Measurements from ENCODE around the gene HTR3B. TPM values are rescaled to one million over a fixed set of nuclear protein-coding genes. Genes with fewer than 3 reads are reported as not detected.

The HTR3B gene
- total and polyA plus RNA-seq, 2 experiments from 2014 or later: 0.42 to 0.77 TPM

DNA sequence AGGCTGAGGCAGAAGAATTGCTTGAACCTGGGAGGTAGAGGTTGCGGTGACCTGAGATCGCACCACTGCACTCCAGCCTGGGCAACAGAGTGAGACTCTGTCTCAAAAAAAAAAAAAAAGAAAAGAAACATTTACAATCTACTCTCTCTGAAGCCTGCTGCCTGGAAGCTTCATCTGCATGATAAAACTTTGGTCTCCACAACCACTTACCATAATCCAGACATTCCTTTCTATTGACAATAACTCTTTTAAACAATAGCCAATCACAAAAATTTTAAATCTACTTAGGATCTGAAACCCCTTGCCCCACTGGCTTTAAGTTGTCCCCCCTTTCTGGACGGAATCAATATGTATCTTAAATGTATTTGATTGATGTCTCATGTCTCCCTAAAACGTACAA, 45.3 kb downstream of the HTR3B start:
- peaks cover 2% of the 10 kb centered on the region for H3K27me3 ChIP-seq
- no peak overlapping the region for H2AFZ ChIP-seq
- WGBS (ENCODE audit: low lambda C conversion rate, missing lambda C conversion rate): 84% methylated on average over 4 of the region's 4 CpGs
- H3K4me3 ChIP-seq: no peak overlapping the region
- H3K4me1 ChIP-seq (ENCODE audit: insufficient read depth): no peaks in the 10 kb centered on the region
- no peaks in the 10 kb centered on the region for H4K20me1 ChIP-seq (ENCODE audit: insufficient read depth, poor library complexity, severe bottlenecking)
- TF ChIP-seq, protein P1, sequence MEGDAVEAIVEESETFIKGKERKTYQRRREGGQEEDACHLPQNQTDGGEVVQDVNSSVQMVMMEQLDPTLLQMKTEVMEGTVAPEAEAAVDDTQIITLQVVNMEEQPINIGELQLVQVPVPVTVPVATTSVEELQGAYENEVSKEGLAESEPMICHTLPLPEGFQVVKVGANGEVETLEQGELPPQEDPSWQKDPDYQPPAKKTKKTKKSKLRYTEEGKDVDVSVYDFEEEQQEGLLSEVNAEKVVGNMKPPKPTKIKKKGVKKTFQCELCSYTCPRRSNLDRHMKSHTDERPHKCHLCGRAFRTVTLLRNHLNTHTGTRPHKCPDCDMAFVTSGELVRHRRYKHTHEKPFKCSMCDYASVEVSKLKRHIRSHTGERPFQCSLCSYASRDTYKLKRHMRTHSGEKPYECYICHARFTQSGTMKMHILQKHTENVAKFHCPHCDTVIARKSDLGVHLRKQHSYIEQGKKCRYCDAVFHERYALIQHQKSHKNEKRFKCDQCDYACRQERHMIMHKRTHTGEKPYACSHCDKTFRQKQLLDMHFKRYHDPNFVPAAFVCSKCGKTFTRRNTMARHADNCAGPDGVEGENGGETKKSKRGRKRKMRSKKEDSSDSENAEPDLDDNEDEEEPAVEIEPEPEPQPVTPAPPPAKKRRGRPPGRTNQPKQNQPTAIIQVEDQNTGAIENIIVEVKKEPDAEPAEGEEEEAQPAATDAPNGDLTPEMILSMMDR (IDR thresholded peaks at IDR 0.05; ENCODE audit: poor library complexity): no peak
- TF ChIP-seq EZH2phosphoT487 (IDR thresholded peaks at IDR 0.05; ENCODE audit: low read depth, severe bottlenecking, unreplicated experiment) (no peak), EZH2 (IDR thresholded peaks at IDR 0.05; ENCODE audit: borderline replicate concordance) (no peak)
- no peaks in the 10 kb centered on the region for H3K9me3 ChIP-seq (ENCODE audit: low read depth)
- no peaks in the 10 kb centered on the region for H3K79me2 ChIP-seq
- no peaks in the 10 kb centered on the region for H3K36me3 ChIP-seq (replicated peaks; ENCODE audit: insufficient read depth, low read depth)
- H3K4me2 ChIP-seq: no peak overlapping the region
- no peak overlapping the region for H3K27ac ChIP-seq
- DNase-seq (ENCODE audit: low spot score): no peak
- no peaks in the 10 kb centered on the region for H3K9me2 ChIP-seq (replicated peaks; ENCODE audit: insufficient read depth)

- Histone ChIP-seq H2AFZ (no peak overlapping the region), H3K4me1 (ENCODE audit: insufficient read depth) (no peaks in the 10 kb centered on the region), H3K4me3 (no peak overlapping the region), H3K27ac (no peak overlapping the region), H3K9me2 (replicated peaks; ENCODE audit: insufficient read depth) (no peaks in the 10 kb centered on the region), H3K36me3 (replicated peaks; ENCODE audit: insufficient read depth, low read depth) (no peaks in the 10 kb centered on the region), H4K20me1 (ENCODE audit: insufficient read depth, poor library complexity, severe bottlenecking) (no peaks in the 10 kb centered on the region), H3K79me2 (no peaks in the 10 kb centered on the region), H3K27me3 (peaks cover 2% of the 10 kb centered on the region), H3K4me2 (no peak overlapping the region), H3K9me3 (ENCODE audit: low read depth) (no peaks in the 10 kb centered on the region)
- no peak for DNase-seq (ENCODE audit: low spot score)
- WGBS (ENCODE audit: low lambda C conversion rate, missing lambda C conversion rate): 47% methylated on average over 5 of the region's 5 CpGs
- TF ChIP-seq EZH2 (IDR thresholded peaks at IDR 0.05; ENCODE audit: borderline replicate concordance) (no peak), EZH2phosphoT487 (IDR thresholded peaks at IDR 0.05; ENCODE audit: low read depth, severe bottlenecking, unreplicated experiment) (no peak)
- TF ChIP-seq, protein P1 (IDR thresholded peaks at IDR 0.05; ENCODE audit: poor library complexity): no peak
Observed at GRCh38 chr11:113951537-113951936, 46.9 kb downstream of the HTR3B start.

DNA sequence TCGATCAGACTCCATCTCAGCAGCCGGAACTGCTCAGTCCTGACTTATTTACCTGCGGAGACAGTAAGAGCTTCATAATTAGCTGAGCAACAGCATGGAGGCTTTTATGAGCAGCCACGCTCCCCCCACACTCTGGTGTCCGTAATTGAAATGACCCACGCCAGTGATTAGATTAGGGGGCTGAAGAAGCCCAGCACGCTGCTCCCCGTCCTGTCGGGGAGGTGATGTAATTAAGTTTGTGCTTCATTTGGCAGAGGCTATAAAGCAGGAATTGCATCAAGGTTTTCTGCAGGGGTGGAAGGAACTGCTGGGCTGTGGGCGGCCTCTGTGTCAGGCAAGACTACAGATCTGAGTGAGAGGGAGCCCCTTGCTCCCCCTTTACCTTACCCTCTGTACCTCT, 47.5 kb downstream of the HTR3B start:
- WGBS (ENCODE audit: low lambda C conversion rate, missing lambda C conversion rate): 72% methylated on average over 10 of the region's 10 CpGs
- Histone ChIP-seq H3K4me1 (ENCODE audit: insufficient read depth) (no peaks in the 10 kb centered on the region), H3K36me3 (replicated peaks; ENCODE audit: insufficient read depth, low read depth) (no peaks in the 10 kb centered on the region), H3K4me2 (no peak overlapping the region), H4K20me1 (ENCODE audit: insufficient read depth, poor library complexity, severe bottlenecking) (no peaks in the 10 kb centered on the region), H3K4me3 (no peak overlapping the region), H2AFZ (no peak overlapping the region), H3K9me2 (replicated peaks; ENCODE audit: insufficient read depth) (no peaks in the 10 kb centered on the region), H3K27ac (no peak overlapping the region), H3K79me2 (no peaks in the 10 kb centered on the region), H3K9me3 (ENCODE audit: low read depth) (no peaks in the 10 kb centered on the region), H3K27me3 (peaks cover 2% of the 10 kb centered on the region)
- no peak for DNase-seq (ENCODE audit: low spot score)
- no peak for TF ChIP-seq EZH2 (IDR thresholded peaks at IDR 0.05; ENCODE audit: borderline replicate concordance)
- TF ChIP-seq, protein P1 (IDR thresholded peaks at IDR 0.05; ENCODE audit: poor library complexity): no peak
- TF ChIP-seq EZH2phosphoT487 (IDR thresholded peaks at IDR 0.05; ENCODE audit: low read depth, severe bottlenecking, unreplicated experiment): no peak

DNA sequence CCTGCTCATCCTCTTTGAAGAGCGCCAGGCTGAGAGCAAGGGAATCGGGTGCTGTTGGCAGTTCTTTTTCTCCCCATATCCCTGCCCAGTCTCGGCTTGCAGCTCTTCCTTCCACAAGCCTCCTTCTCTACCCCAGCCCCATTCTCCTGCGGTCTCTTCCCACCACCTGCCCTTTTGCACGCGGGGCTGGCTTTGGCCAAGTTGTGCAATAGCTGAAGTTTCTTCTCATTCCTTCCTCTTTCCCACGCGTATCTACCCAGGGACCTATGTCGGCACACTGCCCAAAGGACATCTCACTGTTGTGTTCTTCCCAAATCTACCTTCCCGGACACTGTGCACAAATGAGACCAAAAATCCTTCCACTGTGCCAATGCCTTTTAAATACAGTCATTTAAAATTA, 48.0 kb downstream of the HTR3B start:
- Histone ChIP-seq H3K79me2 (no peaks in the 10 kb centered on the region), H3K9me2 (replicated peaks; ENCODE audit: insufficient read depth) (no peaks in the 10 kb centered on the region), H3K27ac (no peak overlapping the region), H3K4me2 (no peak overlapping the region), H3K4me1 (ENCODE audit: insufficient read depth) (no peaks in the 10 kb centered on the region), H4K20me1 (ENCODE audit: insufficient read depth, poor library complexity, severe bottlenecking) (no peaks in the 10 kb centered on the region), H2AFZ (no peak overlapping the region), H3K36me3 (replicated peaks; ENCODE audit: insufficient read depth, low read depth) (no peaks in the 10 kb centered on the region), H3K27me3 (peaks cover 2% of the 10 kb centered on the region), H3K4me3 (no peak overlapping the region), H3K9me3 (ENCODE audit: low read depth) (no peaks in the 10 kb centered on the region)
- TF ChIP-seq EZH2 (IDR thresholded peaks at IDR 0.05; ENCODE audit: borderline replicate concordance) (no peak), EZH2phosphoT487 (IDR thresholded peaks at IDR 0.05; ENCODE audit: low read depth, severe bottlenecking, unreplicated experiment) (no peak)
- no peak for DNase-seq (ENCODE audit: low spot score)
- 87% methylated on average over 10 of the region's 10 CpGs for WGBS (ENCODE audit: low lambda C conversion rate, missing lambda C conversion rate)

All from hepatocyte (in vitro differentiated cells).